GM21360 (cell line): Measurements from ENCODE around the gene NFAM1.

ENCODE experiments used
- ATAC-seq: cut with Tn5 transposase; IDR thresholded peaks from one replicate; pipeline ENCODE4 v1.9.1; 2021; ENCODE audit warnings: mild to moderate bottlenecking, moderate library complexity; ENCODE audit not compliant: unreplicated experiment

The NFAM1 gene

DNA sequence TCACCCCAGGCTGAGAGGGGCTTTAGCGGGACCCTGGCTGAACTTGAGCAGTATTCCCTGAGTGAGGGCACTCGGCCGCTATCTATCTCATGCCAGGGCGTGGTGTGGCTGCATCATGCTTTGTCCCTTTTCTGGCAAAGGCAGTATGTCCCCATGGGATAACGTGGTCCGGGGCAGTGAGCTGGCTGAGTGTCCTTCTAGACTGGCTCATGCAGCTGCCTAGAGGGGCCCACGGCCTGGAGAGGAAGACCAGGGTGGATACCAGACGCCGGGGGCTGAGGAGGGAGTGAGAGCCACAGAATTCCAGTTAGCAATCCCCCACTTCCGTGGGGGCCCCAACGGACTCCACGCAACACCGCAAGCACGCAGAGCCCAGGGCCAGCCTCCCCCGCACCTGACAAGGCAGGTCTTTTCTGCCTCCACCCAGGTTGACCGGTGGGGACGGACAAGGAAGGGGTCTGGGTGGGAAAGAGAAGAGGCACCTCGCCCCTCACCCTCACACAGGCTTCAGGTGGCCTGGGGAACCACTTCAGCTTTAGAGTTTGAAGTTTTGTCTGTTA lies 15.5 kb downstream of the NFAM1 start:
- no peak for ATAC-seq

DNA sequence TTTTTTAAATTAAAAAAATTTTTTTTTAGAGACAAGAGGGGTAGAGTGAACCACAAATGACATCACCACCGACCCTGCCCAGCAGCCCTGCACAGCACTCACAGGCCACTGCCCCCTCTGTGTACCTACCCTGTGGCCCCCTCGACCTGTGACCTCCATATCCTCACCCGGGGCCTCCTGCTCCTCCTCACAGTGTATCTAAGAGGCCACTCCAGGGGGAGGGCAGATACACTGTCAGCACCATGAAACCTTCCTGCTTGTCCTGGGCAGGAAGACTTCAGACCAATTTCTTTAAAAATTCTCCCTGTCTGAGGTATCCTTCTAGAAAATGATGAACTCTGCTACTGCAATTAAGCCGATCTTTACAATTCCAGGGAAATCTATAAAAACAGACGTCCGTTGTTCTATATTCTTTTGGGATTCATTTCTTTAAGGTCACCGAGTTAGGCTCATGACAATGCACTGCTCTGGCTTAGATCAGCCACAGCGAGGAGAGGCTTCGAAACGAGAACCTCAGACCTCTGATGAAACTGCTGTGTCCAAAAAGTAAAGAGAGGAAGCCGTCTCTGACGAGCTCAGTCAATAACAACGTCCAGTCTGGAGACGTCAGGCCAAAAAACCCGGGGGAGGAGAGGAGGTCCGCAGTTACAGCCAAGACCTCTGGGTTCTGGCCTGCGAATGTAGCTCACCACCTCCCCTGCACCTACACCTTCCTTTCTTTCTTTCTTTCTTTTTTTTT lies 17.5 kb downstream of the NFAM1 start:
- ATAC-seq: no peak

GRCh38 chr22:42414021-42414420 lies 18.2 kb downstream of the NFAM1 start:
- no peak for ATAC-seq

DNA sequence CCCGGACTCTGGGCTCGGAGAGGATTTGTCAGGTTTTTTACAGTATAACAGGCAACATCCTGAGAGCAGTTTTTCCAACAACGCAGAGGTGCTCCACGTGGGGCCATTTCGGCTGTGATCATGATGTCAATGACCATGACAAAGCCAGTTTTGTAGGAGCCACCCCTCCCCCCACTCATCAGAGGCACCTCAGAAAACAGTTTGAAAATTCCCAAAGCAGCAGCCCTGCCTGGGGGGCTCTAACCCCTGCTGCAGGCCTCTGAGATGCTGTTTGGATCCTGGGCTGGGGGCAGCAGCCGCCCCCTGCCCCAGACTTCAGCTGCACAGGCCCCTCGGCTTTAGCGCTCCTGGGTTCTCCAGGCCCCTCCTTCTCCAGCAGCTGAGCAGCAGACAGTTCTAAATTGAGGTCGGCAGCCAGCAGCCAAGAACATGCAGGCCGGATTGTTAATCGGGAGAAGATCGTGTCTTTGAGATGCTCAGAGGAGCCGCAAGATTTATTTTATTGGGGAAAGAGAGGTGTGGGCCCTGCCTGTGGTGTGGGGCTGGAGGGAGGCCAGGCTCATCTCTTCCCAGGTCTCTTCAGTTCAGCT lies 19.4 kb downstream of the NFAM1 start:
- ATAC-seq: no peak

- ATAC-seq: no peak
Observed at GRCh38 chr22:42410708-42411107, 21.5 kb downstream of the NFAM1 start.

DNA sequence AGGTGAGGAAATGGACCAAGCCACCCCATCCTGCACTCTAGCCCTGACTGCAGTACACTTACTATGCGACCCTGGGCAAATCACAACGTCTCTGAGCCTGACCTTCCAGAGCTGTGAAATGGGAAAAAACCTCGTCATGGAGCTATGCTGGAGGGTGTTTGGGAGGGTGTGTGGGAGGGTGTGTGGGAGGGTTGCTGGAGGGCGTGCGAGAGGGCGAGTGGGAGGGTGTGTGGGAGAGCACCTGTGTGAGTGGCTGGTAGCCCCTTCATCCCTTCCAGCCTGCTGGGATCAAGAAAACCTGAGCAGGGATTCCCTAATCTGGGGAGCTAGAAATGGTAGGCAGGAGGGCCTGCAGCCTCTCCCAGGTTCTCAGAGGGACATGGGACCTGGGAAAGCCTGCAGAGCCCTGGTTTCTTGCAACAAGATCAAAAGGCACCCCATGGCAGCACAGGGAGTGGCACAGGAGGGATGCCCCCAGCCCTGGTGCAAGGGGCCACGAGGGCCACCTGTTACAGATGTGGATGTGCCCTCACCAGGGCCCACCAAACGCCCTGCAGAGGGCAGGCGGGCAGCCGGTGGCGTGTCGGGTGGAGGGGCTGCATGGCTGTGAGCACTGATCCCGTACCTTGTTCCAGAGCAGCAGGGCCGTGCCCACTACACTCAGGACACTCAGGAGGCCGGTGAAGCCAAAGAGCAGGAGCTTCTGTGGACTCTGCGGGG lies 23.2 kb downstream of the NFAM1 start:
- no peak for ATAC-seq

- no peak for ATAC-seq
Observed at GRCh38 chr22:42408276-42408675, 23.9 kb downstream of the NFAM1 start.

- no peak for ATAC-seq
Observed at GRCh38 chr22:42404266-42404665, 27.9 kb downstream of the NFAM1 start.

DNA sequence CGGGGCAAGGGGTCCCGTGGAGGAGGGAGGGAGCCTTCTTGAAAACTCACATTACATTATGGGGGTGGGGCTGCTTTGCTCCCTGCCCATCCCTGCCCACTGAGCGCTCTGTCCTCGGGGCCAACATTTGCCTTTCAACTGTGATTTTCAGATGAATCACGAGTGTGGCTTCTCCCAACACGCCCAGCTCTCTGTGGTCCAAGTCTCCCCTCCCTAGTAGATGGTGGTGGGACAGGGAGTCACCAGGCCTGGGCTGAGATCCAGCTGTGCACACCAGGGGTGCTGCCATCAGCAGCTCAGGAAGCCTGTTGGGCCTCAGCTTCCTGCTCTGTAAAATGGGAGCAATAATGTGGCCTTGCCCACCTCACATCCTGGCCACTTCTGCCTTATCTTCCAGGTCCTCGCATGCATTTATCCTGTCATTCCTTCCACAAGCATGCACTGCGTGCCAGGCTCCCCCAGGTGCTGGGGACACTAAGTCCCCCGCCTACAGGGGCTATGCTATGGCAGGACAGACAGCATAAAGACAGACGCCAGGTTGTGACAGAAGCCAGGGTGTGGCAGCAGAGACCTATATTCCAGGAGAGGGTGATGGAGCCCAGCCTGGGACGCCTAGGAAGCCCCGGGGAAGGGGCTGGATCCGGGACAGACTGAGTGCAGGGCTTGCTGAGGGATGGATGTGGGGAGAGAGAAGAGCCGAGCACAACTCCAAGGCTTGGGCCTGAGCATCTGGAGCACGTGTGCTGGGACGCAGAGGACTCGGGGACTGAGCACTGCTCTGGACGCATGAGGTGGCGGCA lies 30.5 kb downstream of the NFAM1 start:
- ATAC-seq: no peak

DNA sequence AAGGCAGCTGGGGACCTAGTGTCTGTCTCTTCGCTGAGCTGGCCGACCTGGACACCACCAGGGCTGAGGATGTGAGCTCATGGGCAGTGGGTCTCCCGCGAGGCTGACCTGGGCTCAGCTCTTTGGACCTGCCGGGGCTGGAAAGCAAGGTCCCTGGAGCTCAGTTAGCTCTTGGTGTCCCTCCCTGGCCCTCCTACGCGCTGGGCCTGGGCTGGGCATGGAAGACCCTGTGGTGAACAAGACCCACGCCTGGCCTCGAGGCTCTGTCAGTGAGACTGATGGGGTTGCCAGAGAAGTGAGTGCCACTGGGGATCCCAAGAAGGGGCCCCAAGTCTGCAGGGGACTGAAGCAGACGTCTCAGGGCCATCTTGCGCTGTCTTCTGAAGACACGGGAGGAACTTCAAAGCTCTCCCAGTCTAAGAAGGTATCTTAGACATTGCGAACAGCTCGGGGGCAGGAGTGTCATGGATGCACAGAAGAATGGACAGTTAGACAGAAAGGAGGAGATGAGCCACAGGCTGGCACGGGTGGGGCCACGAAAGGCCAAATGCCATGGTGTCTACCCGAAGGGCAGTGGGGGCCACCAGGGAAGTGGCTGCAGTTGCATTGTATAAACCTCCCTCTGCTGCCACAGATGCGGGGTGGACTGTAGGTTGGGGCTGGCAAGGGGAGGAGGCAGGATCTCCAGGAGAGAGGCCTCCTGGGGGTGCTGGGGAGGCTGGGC lies 31.2 kb downstream of the NFAM1 start:
- no peak for ATAC-seq

GRCh38 chr22:42399315-42400271 lies 32.6 kb downstream of the NFAM1 start:
- ATAC-seq: no peak

DNA sequence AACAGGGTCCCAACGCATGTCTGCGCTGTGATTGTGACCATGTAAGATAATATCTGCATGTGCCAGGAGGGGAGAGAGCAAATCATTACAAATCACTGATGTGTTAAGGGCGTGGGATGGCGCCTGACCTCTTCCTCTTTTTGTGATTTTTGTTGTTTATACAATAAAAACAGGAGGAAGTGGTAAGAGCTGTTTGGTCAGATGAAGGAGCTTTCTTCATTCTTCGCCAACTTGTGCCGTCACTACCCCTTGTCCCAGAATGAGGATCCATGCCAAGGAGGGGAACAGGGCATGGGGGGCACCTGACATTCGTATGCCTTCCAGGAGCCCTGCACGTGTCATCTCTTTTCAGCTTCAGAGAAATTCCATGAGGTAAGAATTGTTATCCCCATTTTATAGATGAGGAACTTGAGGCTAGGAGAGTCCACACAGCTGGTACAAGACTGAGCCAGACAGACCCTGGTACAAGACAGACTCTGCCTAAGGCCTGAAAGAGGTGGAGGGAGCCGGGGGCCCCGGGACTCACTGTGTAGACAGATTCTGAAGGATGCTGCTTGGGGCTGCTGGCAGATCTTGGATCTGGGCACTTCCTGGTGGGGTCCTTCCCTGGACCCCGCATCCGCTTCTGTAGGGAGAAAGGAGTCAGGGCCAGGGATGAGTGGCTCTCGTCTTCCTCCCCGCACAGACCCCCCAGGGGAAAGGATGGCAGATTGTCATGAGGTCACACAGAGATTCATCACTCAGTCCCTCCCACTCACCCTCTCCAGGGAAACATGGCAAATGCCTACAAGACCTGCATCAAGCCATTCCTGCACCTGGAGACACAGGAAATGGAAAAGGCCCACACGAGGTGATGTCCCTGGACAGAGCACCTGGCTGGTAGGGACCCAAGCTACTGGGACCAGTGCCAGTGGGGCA lies 34.6 kb downstream of the NFAM1 start:
- ATAC-seq: no peak

DNA sequence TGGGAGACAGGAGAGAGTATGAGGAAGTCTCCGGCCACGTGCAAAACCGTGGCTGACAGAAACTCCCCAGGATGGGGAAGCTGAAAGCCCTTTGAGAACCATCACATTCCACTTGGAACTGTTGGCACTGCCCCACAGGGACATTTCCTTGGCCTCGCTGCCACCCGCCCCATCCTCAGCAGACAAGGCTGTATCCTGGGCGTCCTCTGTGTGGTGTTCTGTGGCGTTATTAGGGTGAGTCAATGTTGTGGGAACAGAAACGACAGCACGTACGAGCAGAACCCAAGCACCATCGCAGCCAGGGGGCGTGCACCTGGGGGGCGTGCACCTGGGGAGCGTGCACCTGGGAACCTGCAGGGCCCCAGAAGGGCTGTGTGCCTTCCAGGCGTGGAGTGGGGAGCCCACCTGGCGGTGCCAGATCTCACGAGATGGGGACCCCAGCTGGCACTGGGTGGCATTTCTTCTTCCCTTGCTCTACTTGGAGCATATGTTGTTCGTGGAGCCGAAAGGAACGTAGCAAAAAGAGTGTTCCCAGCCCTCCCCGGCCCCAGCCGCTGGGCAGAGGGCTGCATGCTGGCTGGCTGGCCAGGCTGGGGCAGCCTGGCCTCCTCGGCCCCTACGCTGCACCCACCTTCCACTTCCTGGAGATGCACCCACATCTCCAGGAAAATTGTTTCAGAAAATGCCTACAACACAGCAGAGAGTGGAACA lies 35.4 kb downstream of the NFAM1 start:
- ATAC-seq: no peak

DNA sequence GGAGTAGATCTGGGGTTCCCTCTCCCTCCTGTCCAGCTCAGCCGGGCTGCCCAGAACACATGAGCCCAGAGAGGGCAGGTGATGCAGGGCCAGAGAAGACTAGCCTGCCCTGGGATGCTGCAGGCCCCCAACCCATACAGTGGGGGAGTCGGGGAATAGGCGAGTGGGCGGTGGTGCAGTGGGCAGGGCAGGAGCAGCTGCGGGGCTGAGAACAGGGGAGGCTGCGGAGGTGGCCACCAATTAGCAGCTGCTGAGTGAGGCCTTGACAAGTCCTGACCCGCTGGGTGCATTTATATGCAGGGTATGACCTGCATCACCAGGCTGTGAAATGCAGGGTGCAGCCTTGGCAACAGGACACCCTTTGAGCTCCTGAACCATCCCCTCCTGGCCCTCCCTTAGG lies 43.1 kb downstream of the NFAM1 start:
- ATAC-seq: no peak

DNA sequence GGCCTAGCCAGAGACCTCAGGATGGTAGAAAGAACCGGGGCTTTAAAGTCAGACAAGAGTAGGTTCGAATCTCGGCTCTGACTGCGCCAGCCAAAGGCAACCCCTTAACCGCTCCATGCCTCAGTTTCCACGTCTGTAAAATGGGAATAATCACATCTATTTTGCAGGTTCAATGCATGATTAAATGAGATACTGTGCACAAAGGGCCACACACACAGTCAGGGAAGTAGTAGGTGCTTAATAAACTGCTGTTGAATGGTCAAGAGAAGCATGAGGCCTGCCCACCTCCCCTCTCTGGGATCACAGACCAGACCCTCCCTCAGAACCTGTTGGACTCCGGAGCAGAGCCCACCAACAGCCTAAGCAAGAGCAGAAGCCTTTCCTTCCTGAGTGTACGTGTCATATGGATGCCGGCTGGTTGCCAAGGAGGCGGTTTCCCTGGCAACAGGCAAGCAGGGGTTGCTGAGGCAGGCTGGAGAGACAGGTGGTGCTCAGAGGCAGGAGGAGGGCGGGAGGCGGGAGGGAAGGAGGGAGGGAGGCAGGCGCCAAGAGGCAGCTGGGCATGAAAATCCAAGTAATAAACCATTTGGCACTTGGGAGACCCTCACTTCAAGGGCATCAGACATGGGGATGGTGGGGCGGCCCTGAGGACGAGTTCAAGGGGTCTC lies 43.9 kb downstream of the NFAM1 start:
- ATAC-seq: no peak

DNA sequence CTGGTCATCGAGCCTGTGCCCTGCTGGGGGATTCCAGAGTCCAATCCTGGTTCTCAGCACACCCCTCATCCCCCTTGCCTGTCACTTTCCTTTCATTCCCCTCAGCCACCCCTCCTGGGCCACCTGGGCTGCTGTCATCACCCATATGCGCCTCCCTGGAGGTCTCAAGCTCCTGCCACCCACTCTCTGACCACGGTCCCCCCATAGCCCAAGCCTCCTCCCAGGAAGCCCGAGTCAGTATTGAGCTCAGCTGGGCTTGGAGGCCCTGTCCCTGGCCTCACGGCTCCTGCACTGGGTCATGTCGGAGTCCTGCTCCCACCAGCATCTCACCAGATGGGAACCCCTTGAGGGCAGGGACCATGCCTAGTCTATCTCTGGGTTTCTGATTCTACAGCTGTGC lies 44.6 kb downstream of the NFAM1 start:
- ATAC-seq: no peak

- no peak for ATAC-seq
Observed at GRCh38 chr22:42385696-42386095, 46.5 kb downstream of the NFAM1 start.
